MM.1S (cell line): ENCODE measurements around the gene CDH1.

Experiments
- DNase-seq: peaks from one replicate; pipeline ENCODE4 v3.0.0-alpha.2; 2015
- H2AFZ ChIP-seq: fragments of 300-600 bp; sonication (generic); 2 replicates; pipeline ENCODE4 v1.6.0; 2016; ENCODE audit warnings: antibody characterized with exemption, low read length
- H3F3A ChIP-seq: fragments of 300-600 bp; sonication (generic); 2 replicates; pipeline ENCODE4 v1.6.1; 2016; ENCODE audit warnings: mild to moderate bottlenecking, antibody characterized with exemption, low read length, moderate library complexity, mixed read lengths; ENCODE audit not compliant: insufficient read depth
- H3K27ac ChIP-seq: fragments of 300-600 bp; sonication (generic); 2 replicates; pipeline ENCODE4 v1.5.1; 2016; ENCODE audit warnings: mild to moderate bottlenecking, low read length
- H3K27me3 ChIP-seq: fragments of 300-600 bp; sonication (generic); replicated peaks from 2 replicates; pipeline ENCODE4 v1.6.0; 2016; ENCODE audit warnings: low read length; ENCODE audit not compliant: insufficient read depth
- H3K36me3 ChIP-seq: fragments of 300-600 bp; sonication (generic); replicated peaks from 2 replicates; pipeline ENCODE4 v1.6.1; 2016; ENCODE audit warnings: mild to moderate bottlenecking, low read length, mixed read lengths; ENCODE audit not compliant: insufficient read depth
- H3K4me1 ChIP-seq: fragments of 300-600 bp; sonication (generic); 2 replicates; pipeline ENCODE4 v1.6.1; 2016; ENCODE audit warnings: low read length, mixed read lengths
- H3K4me2 ChIP-seq: fragments of 300-600 bp; sonication (generic); 2 replicates; pipeline ENCODE4 v1.6.0; 2016; ENCODE audit warnings: low read depth, low read length
- H3K4me3 ChIP-seq: fragments of 300-600 bp; sonication (generic); 2 replicates; pipeline ENCODE4 v1.5.1; 2016; ENCODE audit warnings: low read length, mixed read lengths
- H3K79me2 ChIP-seq: fragments of 300-600 bp; sonication (generic); 2 replicates; pipeline ENCODE4 v1.6.1; 2016; ENCODE audit warnings: mixed run types, low read length, mixed read lengths
- H3K9ac ChIP-seq: fragments of 300-600 bp; sonication (generic); 2 replicates; pipeline ENCODE4 v1.6.1; 2016; ENCODE audit warnings: low read length, mixed read lengths
- H3K9me2 ChIP-seq: fragments of 300-600 bp; sonication (generic); replicated peaks from 2 replicates; pipeline ENCODE4 v1.6.1; 2016; ENCODE audit warnings: mild to moderate bottlenecking, low read length, mixed read lengths; ENCODE audit not compliant: insufficient read depth
- H3K9me3 ChIP-seq: fragments of 300-600 bp; sonication (generic); replicated peaks from 2 replicates; pipeline ENCODE4 v1.6.1; 2016; ENCODE audit warnings: mild to moderate bottlenecking, low read length, mixed read lengths; ENCODE audit not compliant: insufficient read depth
- H4K20me1 ChIP-seq: fragments of 300-600 bp; sonication (generic); 2 replicates; pipeline ENCODE4 v1.6.1; 2016; ENCODE audit warnings: mild to moderate bottlenecking, low read length, moderate library complexity, mixed read lengths; ENCODE audit not compliant: insufficient read depth
- CTCF ChIP-seq: fragments of 300-600 bp; sonication (generic); IDR thresholded peaks from 2 replicates; pipeline ENCODE4 v1.5.1; 2016; ENCODE audit warnings: antibody characterized with exemption, low read length, mixed read lengths
- EZH2 ChIP-seq: fragments of 300-600 bp; sonication (generic); optimal IDR thresholded peaks from 2 replicates; pipeline ENCODE3; 2017; ENCODE audit warnings: low read depth, mild to moderate bottlenecking, antibody characterized with exemption, low read length, mixed read lengths
- EZH2phosphoT487 ChIP-seq: fragments of 300-600 bp; sonication (generic); IDR thresholded peaks from 2 replicates; pipeline ENCODE4 v1.6.1; 2018; ENCODE audit warnings: antibody characterized with exemption, low read length

CDH1 gene

DNA sequence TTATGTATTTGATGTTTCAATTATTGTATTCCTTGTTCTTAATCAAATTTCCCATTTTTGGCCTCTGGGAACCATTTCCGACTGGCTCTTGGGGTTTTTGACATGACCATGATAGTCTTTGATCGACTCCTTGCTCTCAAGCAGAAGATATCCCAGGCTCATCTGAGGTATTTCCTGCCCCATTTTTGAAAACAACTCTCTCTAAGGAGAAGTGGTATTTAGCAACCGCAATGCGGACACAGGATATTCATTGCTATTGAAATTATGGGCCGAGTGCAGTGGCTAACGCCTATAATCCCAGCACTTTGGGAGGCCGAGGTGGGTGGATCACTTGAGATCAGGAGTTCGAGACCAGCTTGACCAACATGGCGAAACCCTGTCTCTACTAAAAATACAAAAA lies 111.7 kb downstream of the CDH1 start:
- Histone ChIP-seq H3K79me2 (peaks cover 4% of the 10 kb centered on the region; the same call in 1 of the 2 replicates), H3K9me2 (no peaks in the 10 kb centered on the region), H3K9ac (no peak overlapping the region), H3K4me2 (no peak overlapping the region), H3K4me3 (no peak overlapping the region), H3K4me1 (no peaks in the 10 kb centered on the region), H3K27me3 (no peaks in the 10 kb centered on the region), H3K27ac (no peak overlapping the region), H3F3A (no peaks in the 10 kb centered on the region), H3K9me3 (no peaks in the 10 kb centered on the region), H4K20me1 (no peaks in the 10 kb centered on the region), H2AFZ (no peak overlapping the region), H3K36me3 (no peaks in the 10 kb centered on the region)
- TF ChIP-seq CTCF (no peak), EZH2phosphoT487 (no peak), EZH2 (no peak)
- DNase-seq: no peak

- Histone ChIP-seq H3K79me2 (no peaks in the 10 kb centered on the region), H2AFZ (no peak overlapping the region), H3K27me3 (no peaks in the 10 kb centered on the region), H3K4me1 (no peaks in the 10 kb centered on the region), H3K36me3 (no peaks in the 10 kb centered on the region), H3K9ac (no peak overlapping the region), H3K27ac (no peak overlapping the region), H3F3A (no peaks in the 10 kb centered on the region), H3K4me3 (no peak overlapping the region), H4K20me1 (no peaks in the 10 kb centered on the region), H3K9me3 (no peaks in the 10 kb centered on the region), H3K9me2 (no peaks in the 10 kb centered on the region), H3K4me2 (no peak overlapping the region)
- no peak for DNase-seq
- no peak for TF ChIP-seq EZH2
- no peak for TF ChIP-seq EZH2phosphoT487
- no peak for TF ChIP-seq CTCF
Measured at GRCh38 chr16:68850481-68850880, 113.4 kb downstream of the CDH1 start.

- no peak overlapping the region for H3K9ac ChIP-seq
- H3K79me2 ChIP-seq: no peaks in the 10 kb centered on the region
Measured at GRCh38 chr16:68851601-68852000, 114.5 kb downstream of the CDH1 start.

More at GRCh38 chr16:68851601-68852000, 114.5 kb downstream of the CDH1 start:
- H3F3A ChIP-seq: no peaks in the 10 kb centered on the region
- no peak for TF ChIP-seq EZH2phosphoT487
- no peak for TF ChIP-seq EZH2
- TF ChIP-seq CTCF: no peak
- H3K27ac ChIP-seq: no peak overlapping the region
- no peak for DNase-seq
- no peak overlapping the region for H3K4me3 ChIP-seq
- no peak overlapping the region for H2AFZ ChIP-seq
- no peaks in the 10 kb centered on the region for H3K9me2 ChIP-seq
- no peaks in the 10 kb centered on the region for H3K4me1 ChIP-seq
- H4K20me1 ChIP-seq: no peaks in the 10 kb centered on the region
- no peaks in the 10 kb centered on the region for H3K9me3 ChIP-seq
- no peaks in the 10 kb centered on the region for H3K36me3 ChIP-seq
- no peak overlapping the region for H3K4me2 ChIP-seq
- H3K27me3 ChIP-seq: no peaks in the 10 kb centered on the region
